ENCODE measurements around the gene METTL6.
"Not testable (repeated sequence)": the region's sequence is repeated elsewhere in the genome, so short reads cannot be mapped to it uniquely, and the experiment has no call there.

Gene METTL6

DNA sequence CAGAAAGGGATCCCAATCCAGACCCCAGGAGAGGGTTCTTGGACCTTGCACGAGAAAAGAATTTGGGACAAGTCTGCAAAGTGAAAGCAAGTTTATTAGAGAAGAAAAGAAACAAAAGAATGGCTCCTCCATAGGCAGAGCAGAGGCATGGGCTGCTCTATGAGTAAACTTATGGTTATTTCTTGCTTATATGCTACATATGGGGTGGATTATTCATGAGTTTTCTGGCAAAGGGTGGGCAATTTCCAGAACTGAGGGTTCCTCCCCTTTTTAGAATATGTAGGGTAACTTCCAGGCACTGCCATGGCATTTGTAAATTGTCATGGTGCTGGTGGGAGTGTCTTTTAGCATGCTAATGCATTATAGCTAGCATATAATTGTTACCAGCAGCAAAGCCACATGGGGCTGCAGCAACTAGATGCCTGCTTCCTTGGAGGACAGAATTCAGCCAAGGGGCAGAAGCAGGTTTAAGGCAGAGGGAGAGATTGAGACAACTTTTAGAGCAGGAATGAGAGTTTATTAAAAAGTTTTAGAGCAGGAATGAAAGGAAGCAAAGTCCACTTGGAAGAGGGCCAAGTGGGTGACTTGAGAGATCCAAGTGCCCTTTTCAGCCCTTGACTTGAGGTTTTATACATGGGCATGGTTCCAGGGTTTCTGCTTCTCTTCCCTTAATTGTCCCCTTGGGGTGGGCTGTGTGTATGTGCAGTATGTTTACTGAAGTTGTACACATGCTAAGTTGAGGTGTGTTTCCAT is 41.3 kb downstream of the METTL6 start:
- H3K4me3 ChIP-seq (ENCODE audit: control insufficient read depth, low read depth, low read length): no peak overlapping the region
- TF ChIP-seq, protein P1, sequence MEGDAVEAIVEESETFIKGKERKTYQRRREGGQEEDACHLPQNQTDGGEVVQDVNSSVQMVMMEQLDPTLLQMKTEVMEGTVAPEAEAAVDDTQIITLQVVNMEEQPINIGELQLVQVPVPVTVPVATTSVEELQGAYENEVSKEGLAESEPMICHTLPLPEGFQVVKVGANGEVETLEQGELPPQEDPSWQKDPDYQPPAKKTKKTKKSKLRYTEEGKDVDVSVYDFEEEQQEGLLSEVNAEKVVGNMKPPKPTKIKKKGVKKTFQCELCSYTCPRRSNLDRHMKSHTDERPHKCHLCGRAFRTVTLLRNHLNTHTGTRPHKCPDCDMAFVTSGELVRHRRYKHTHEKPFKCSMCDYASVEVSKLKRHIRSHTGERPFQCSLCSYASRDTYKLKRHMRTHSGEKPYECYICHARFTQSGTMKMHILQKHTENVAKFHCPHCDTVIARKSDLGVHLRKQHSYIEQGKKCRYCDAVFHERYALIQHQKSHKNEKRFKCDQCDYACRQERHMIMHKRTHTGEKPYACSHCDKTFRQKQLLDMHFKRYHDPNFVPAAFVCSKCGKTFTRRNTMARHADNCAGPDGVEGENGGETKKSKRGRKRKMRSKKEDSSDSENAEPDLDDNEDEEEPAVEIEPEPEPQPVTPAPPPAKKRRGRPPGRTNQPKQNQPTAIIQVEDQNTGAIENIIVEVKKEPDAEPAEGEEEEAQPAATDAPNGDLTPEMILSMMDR (conservative IDR thresholded peaks at IDR 0.05; ENCODE audit: control insufficient read depth, insufficient read depth, low read depth, low read length): no peak
- no peak for DNase-seq (ENCODE audit: low read depth)

GRCh38 chr3:15385238-15385695 is 42.1 kb downstream of the METTL6 start:
- not testable (repeated sequence) for DNase-seq (ENCODE audit: low read depth); H3K4me3 ChIP-seq (ENCODE audit: control insufficient read depth, low read depth, low read length)

GRCh38 chr3:15384510-15385237 is 42.7 kb downstream of the METTL6 start:
- no peak for DNase-seq (ENCODE audit: low read depth)
- TF ChIP-seq, protein P1 (conservative IDR thresholded peaks at IDR 0.05; ENCODE audit: control insufficient read depth, insufficient read depth, low read depth, low read length): no peak

DNA sequence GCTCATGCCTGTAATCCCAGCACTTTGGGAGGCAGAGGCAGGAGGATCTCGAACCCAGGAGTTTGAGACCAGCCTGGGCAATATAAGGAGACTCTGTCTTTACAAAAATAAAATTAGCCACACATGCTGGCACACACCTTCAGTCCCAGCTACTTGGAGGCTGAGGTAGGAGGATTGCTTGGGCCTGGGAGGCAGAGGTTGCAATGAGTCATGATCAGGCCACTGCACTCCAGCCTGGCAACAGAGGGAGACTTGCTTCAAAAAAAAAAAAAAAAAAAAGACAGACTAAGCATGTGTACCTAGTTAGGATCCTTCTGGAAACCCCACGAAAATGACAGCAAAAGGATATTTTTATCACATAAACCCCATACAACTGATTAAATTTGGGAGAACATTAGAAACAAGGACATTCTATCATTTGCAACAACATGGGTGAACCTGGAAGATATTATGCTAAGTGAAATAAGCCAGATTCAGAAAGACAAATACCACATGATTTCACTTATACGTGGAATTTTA is 44.9 kb downstream of the METTL6 start:
- DNase-seq (ENCODE audit: low read depth): peak; percentile 37
- TF ChIP-seq, protein P1 (conservative IDR thresholded peaks at IDR 0.05; ENCODE audit: control insufficient read depth, insufficient read depth, low read depth, low read length): no peak

More at GRCh38 chr3:15384510-15385237, 42.7 kb downstream of the METTL6 start:
- H3K4me3 ChIP-seq (ENCODE audit: control insufficient read depth, low read depth, low read length): no peak overlapping the region

GRCh38 chr3:15380980-15381890 is 46.1 kb downstream of the METTL6 start:
- TF ChIP-seq, protein P1 (conservative IDR thresholded peaks at IDR 0.05; ENCODE audit: control insufficient read depth, insufficient read depth, low read depth, low read length): no peak
- H3K4me3 ChIP-seq (ENCODE audit: control insufficient read depth, low read depth, low read length): no peak overlapping the region
- peak; percentile 35 for DNase-seq (ENCODE audit: low read depth)

More for the DNA sequence above, 44.9 kb downstream of the METTL6 start:
- no peak overlapping the region for H3K4me3 ChIP-seq (ENCODE audit: control insufficient read depth, low read depth, low read length)

DNA sequence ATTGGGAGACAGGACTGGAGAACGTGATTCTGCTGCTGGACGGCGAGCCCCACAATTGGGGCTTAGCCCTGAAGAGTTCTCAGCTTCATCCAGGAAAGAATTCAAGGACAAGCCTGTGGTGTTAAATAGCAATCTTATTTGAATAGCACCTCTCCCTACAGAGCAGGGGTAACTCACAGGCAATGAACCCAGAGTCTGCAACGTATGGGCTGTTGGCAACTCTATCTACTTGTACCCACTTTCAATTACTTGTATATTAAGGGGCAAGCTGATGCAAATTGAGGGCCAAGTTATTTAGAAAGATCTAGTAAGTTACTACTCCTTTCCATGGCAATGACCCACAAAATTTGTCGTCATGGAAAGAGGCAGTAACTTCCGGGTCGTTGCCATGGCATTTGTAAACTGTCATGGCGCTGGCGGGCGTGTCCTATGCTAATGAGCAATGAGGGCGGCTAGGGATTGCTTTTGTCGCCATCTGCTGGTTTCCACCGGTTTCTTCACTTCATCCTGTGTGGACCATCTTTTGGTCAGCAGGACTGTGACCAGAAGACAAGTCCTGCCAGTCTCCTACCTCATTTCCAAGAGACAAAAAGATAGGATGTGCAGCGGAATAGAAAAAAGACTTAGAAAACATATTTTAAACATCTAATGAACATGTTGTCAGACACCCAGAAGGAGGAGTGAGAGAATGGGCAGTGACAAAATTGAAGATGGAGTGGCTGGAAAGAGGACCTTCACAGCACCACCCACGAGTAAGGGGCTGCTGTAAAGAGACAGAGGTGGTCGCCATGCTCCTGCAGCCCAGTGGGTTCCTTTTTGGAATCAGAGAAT is 49.2 kb downstream of the METTL6 start:
- peak; percentile 95 for DNase-seq (ENCODE audit: low read depth)
- no peak overlapping the region for H3K4me3 ChIP-seq (ENCODE audit: control insufficient read depth, low read depth, low read length)
- TF ChIP-seq, protein P1 (conservative IDR thresholded peaks at IDR 0.05; ENCODE audit: control insufficient read depth, insufficient read depth, low read depth, low read length): peak; percentile 90
